Naive thymus-derived CD4-positive, alpha-beta T cell (primary cell): ENCODE data around the gene ACOT9. TPM values are rescaled to one million over a fixed set of nuclear protein-coding genes. Genes with fewer than 3 reads are reported as not detected.

Experiments used
- ATAC-seq: fragments of 150-1000 bp; cut with Tn5 transposase; 2 replicates; pipeline ENCODE4 v1.10.0; 2021; ENCODE audit warnings: mild to moderate bottlenecking, moderate library complexity
- CTCF ChIA-PET: fragments of 350-600 bp; sonication (Branson Sonifier 250); formaldehyde crosslinking; loops from one replicate; lab custom pipeline; 2021; ENCODE audit warnings: antibody characterized with exemption; lab: Charles Lee
- POLR2A ChIA-PET: fragments of 350-600 bp; sonication (Branson Sonifier 250); formaldehyde crosslinking; loops from one replicate; lab custom pipeline; 2021; ENCODE audit warnings: antibody characterized with exemption, inconsistent platforms; lab: Charles Lee
- DNase-seq, 9 donors: peaks; one replicate each; pipeline versions ENCODE4 v3.0.0 to v3.0.0-alpha.2; 2020 to 2022; ENCODE audit warnings: mixed read lengths in 1 of 9
- H3K27ac ChIP-seq: one replicate; pipeline ENCODE4 v1.7.0; 2013; ENCODE audit warnings: mild to moderate bottlenecking, low read depth, low read length, moderate library complexity
- H3K27me3 ChIP-seq, 2 donors: one replicate each; pipeline ENCODE4 v1.7.0; 2013; ENCODE audit warnings: low read length in 2 of 2, mild to moderate bottlenecking in 2 of 2, moderate library complexity in 2 of 2; ENCODE audit not compliant: control insufficient read depth in 2 of 2, insufficient read depth in 2 of 2
- H3K36me3 ChIP-seq, 3 experiments: 1 replicate in 2 of 3; 2 replicates in 1 of 3; pipeline ENCODE4 v1.7.0; 2013; ENCODE audit warnings: low read length in 3 of 3, mild to moderate bottlenecking in 3 of 3, moderate library complexity in 1 of 3; ENCODE audit not compliant: insufficient read depth in 3 of 3, control insufficient read depth in 2 of 3
- H3K4me1 ChIP-seq, 2 donors: one replicate each; pipeline ENCODE4 v1.7.0; 2013; ENCODE audit warnings: low read length in 2 of 2, mild to moderate bottlenecking in 2 of 2, moderate library complexity in 1 of 2; ENCODE audit not compliant: control insufficient read depth in 2 of 2, insufficient read depth in 2 of 2
- H3K4me3 ChIP-seq: 2 replicates; pipeline ENCODE4 v1.7.0; 2013; ENCODE audit warnings: mild to moderate bottlenecking, low read length
- H3K9me3 ChIP-seq, 3 experiments: 1 replicate in 2 of 3; 2 replicates in 1 of 3; pipeline ENCODE4 v1.7.0; 2013; ENCODE audit warnings: low read length in 3 of 3; ENCODE audit not compliant: control insufficient read depth in 2 of 3
- H3K27ac Mint-ChIP-seq, 9 donors: one replicate each; pipeline ENCODE4 v1.8.0; 2020 to 2022; ENCODE audit warnings: mixed read lengths in 9 of 9, mild to moderate bottlenecking in 8 of 9, moderate library complexity in 5 of 9, inconsistent platforms in 2 of 9
- H3K27me3 Mint-ChIP-seq, 5 donors: one replicate each; pipeline ENCODE4 v1.8.0; 2021 to 2022; ENCODE audit warnings: mixed read lengths in 5 of 5, mild to moderate bottlenecking in 1 of 5
- H3K36me3 Mint-ChIP-seq, 5 donors: one replicate each; pipeline ENCODE4 v1.8.0; 2020 to 2022; ENCODE audit warnings: mixed read lengths in 5 of 5, mild to moderate bottlenecking in 3 of 5, inconsistent platforms in 1 of 5
- H3K4me1 Mint-ChIP-seq, 7 donors: one replicate each; pipeline ENCODE4 v1.8.0; 2020 to 2022; ENCODE audit warnings: mixed read lengths in 7 of 7, mild to moderate bottlenecking in 3 of 7, inconsistent platforms in 1 of 7
- H3K4me3 Mint-ChIP-seq, 10 donors: one replicate each; pipeline ENCODE4 v1.8.0; 2020 to 2022; ENCODE audit warnings: mild to moderate bottlenecking in 10 of 10, mixed read lengths in 10 of 10, moderate library complexity in 6 of 10, inconsistent platforms in 2 of 10
- H3K9me3 Mint-ChIP-seq, 11 donors: one replicate each; pipeline ENCODE4 v1.8.0; 2020 to 2022; ENCODE audit warnings: mixed read lengths in 11 of 11, mild to moderate bottlenecking in 4 of 11, inconsistent platforms in 1 of 11, moderate library complexity in 1 of 11
- intact Hi-C, 2 donors: fragments of 100-400 bp; cut with micrococcal nuclease; formaldehyde crosslinking; loops; one replicate each; pipeline ENCODE4 v1.15.1; 2023
- polyA plus RNA-seq, 2 donors: library from polyadenylated mRNA; unstranded; fragments of 300-500 nt; fragmentation: Illumina TruSeq; gene quantifications; one replicate each; pipeline ENCODE4 v1.2.3, GENCODE V29; 2021
- total RNA-seq, 6 experiments: library from RNA in 5 of 6; stranded (reverse) in 5 of 6; gene quantifications; 1 replicate in 5 of 6; 2 replicates in 1 of 6; pipeline ENCODE4 v1.2.3 and lab custom pipeline; 2021 to 2026

The ACOT9 gene
- total and polyA plus RNA-seq, 7 experiments from 2014 or later = 5.9 to 40.1 (median 9.0) TPM

DNA sequence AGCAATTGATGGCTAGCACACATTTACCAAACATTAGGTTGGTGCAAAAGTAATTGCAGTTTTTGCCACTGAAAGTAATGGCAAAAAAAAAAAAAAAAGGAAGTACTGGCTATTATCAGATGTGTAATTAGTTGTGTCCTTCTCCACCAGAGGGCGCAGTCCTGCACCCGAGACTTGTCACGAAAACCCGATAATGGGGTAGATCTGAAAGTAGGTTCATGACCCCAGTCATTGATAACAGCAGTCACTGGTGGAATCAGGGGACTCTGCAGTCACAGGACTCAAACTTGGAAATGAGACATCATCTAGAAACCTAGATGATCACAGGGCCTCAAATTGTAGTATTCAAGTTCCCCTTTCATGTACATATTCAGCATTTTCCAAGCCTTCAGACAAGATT lies 13.1 kb upstream of the ACOT9 start:
- POLR2A ChIA-PET = no interaction called here
- Mint-ChIP-seq H3K27ac (no peak overlapping the region), H3K4me3 (peak overlapping the region in 2 of 10 donors; percentile 33 to 54), H3K9me3 (no peaks in the 10 kb centered on the region), H3K36me3 (no peaks in the 10 kb centered on the region), H3K4me1 (peaks cover 0 to 6% (median 0%) of the 10 kb centered on the region in 7 donors), H3K27me3 (no peaks in the 10 kb centered on the region)
- Histone ChIP-seq H3K9me3 (no peaks in the 10 kb centered on the region), H3K36me3 (no peaks in the 10 kb centered on the region), H3K27me3 (no peaks in the 10 kb centered on the region), H3K4me3 (no peak overlapping the region), H3K4me1 (no peaks in the 10 kb centered on the region), H3K27ac (no peak overlapping the region)
- peak in 8 of 9 donors; percentile 23 to 63 (median 47) for DNase-seq
- CTCF ChIA-PET = interaction anchor here (0.6 to 1.1 kb wide), 3 partner anchors 19 to 146 kb away, joined by 4 to 9 read pairs (median 6); no protein-coding TSS in a partner anchor
- intact Hi-C loops = loop anchor here (1.0 to 2.0 kb wide), 6 partner anchors 17 to 146 kb away; partner anchors contain the start of gene SAT1 (in 1 of the 2)
- peak; percentile 84 for ATAC-seq

DNA sequence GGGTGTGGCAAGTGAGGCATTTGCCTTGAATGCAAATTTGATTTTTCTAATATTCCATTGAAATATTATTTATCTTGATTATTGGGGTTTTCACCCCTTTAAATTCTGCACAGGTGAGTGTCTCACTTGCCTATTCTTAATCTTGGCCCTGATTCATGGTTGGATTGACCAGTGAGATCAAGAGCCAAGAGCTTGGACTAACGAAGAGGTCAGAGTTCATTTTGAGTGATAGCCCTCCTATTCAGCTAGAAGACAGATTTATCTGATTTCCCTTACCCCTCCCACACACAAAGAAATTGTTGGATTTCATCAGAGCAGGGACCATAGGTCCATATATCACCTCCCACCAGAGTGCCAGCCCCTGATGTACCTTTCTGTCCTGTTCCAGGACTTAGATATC lies 11.6 kb upstream of the ACOT9 start:
- ChIA-PET CTCF (no interaction called here), POLR2A (interaction anchor here (1.0 kb wide), 1 partner anchor 28 kb away, joined by 3 read pairs; the partner anchor contains the start of gene SAT1)
- ATAC-seq (no peak), DNase-seq (no peak)
- H3K36me3 Mint-ChIP-seq = no peaks in the 10 kb centered on the region
- H3K27ac Mint-ChIP-seq = no peak overlapping the region
- peaks cover 0 to 6% (median 0%) of the 10 kb centered on the region in 7 donors for H3K4me1 Mint-ChIP-seq
- H3K27me3 ChIP-seq = no peaks in the 10 kb centered on the region
- no peaks in the 10 kb centered on the region for H3K9me3 ChIP-seq
- no peaks in the 10 kb centered on the region for H3K36me3 ChIP-seq
- no peak overlapping the region for H3K27ac ChIP-seq
- intact Hi-C loops = no loop called here
- no peaks in the 10 kb centered on the region for H3K9me3 Mint-ChIP-seq
- H3K4me3 Mint-ChIP-seq = no peak overlapping the region
- no peaks in the 10 kb centered on the region for H3K27me3 Mint-ChIP-seq
- H3K4me1 ChIP-seq = no peaks in the 10 kb centered on the region
- H3K4me3 ChIP-seq = no peak overlapping the region

- no peak for ATAC-seq
- Mint-ChIP-seq H3K27me3 (no peaks in the 10 kb centered on the region), H3K9me3 (peaks cover 0 to under 1% (median 0%) of the 10 kb centered on the region in 11 donors), H3K4me3 (no peak overlapping the region), H3K4me1 (peaks cover 0 to 6% (median 0%) of the 10 kb centered on the region in 7 donors), H3K27ac (no peak overlapping the region), H3K36me3 (no peaks in the 10 kb centered on the region)
- no peaks in the 10 kb centered on the region for H3K4me1 ChIP-seq
- CTCF ChIA-PET = interaction anchor here (1.2 kb wide), 1 partner anchor 148 kb away, joined by 3 read pairs; no protein-coding TSS in a partner anchor
- no peak for DNase-seq
- H3K27me3 ChIP-seq = no peaks in the 10 kb centered on the region
- no peak overlapping the region for H3K4me3 ChIP-seq
- POLR2A ChIA-PET = no interaction called here
- no peaks in the 10 kb centered on the region for H3K9me3 ChIP-seq
- intact Hi-C loops = no loop called here
- H3K27ac ChIP-seq = no peak overlapping the region
- H3K36me3 ChIP-seq = no peaks in the 10 kb centered on the region
These were observed 9.8 kb upstream of the ACOT9 start for GRCh38 chrX:23752740-23753415.

GRCh38 chrX:23749576-23749975 lies 6.5 kb upstream of the ACOT9 start:
- no peaks in the 10 kb centered on the region for H3K27me3 ChIP-seq
- peaks cover 0 to 7% of the 10 kb centered on the region in 2 donors for H3K4me1 ChIP-seq
- ATAC-seq (no peak), DNase-seq (no peak)
- H3K27me3 Mint-ChIP-seq = no peaks in the 10 kb centered on the region
- no peaks in the 10 kb centered on the region for H3K36me3 ChIP-seq
- no peaks in the 10 kb centered on the region for H3K9me3 ChIP-seq
- H3K36me3 Mint-ChIP-seq = no peaks in the 10 kb centered on the region
- POLR2A ChIA-PET = no interaction called here
- H3K27ac ChIP-seq = no peak overlapping the region
- H3K27ac Mint-ChIP-seq = no peak overlapping the region
- no peak overlapping the region for H3K4me3 ChIP-seq
- H3K9me3 Mint-ChIP-seq = peaks cover 0 to 2% (median 0%) of the 10 kb centered on the region in 11 donors
- intact Hi-C loops = no loop called here
- CTCF ChIA-PET = interaction anchor here (2.0 kb wide), 1 partner anchor 152 kb away, joined by 5 read pairs; no protein-coding TSS in a partner anchor
- H3K4me1 Mint-ChIP-seq = peaks cover 0 to 12% (median 8%) of the 10 kb centered on the region in 7 donors
- H3K4me3 Mint-ChIP-seq = no peak overlapping the region

- intact Hi-C loops = no loop called here
- H3K4me3 Mint-ChIP-seq = no peak overlapping the region
- no peaks in the 10 kb centered on the region for H3K27me3 Mint-ChIP-seq
- H3K27me3 ChIP-seq = no peaks in the 10 kb centered on the region
- H3K9me3 ChIP-seq = no peaks in the 10 kb centered on the region
- H3K4me1 Mint-ChIP-seq = peaks cover 0 to 15% (median 8%) of the 10 kb centered on the region in 7 donors
- no peaks in the 10 kb centered on the region for H3K36me3 Mint-ChIP-seq
- ATAC-seq = no peak
- ChIA-PET POLR2A (no interaction called here), CTCF (no interaction called here)
- H3K27ac ChIP-seq = no peak overlapping the region
- H3K27ac Mint-ChIP-seq = peak overlapping the region in 1 of 9 donors; percentile 49
- no peaks in the 10 kb centered on the region for H3K36me3 ChIP-seq
- DNase-seq = no peak
- H3K4me1 ChIP-seq = peaks cover 0 to 7% of the 10 kb centered on the region in 2 donors
- H3K4me3 ChIP-seq = no peak overlapping the region
- peaks cover 0 to 2% (median 0%) of the 10 kb centered on the region in 11 donors for H3K9me3 Mint-ChIP-seq
These were observed 6.1 kb upstream of the ACOT9 start for GRCh38 chrX:23749129-23749528.

- no peaks in the 10 kb centered on the region for H3K36me3 Mint-ChIP-seq
- H3K4me3 ChIP-seq = no peak overlapping the region
- no peaks in the 10 kb centered on the region for H3K9me3 ChIP-seq
- peaks cover 0 to 3% (median 0%) of the 10 kb centered on the region in 11 donors for H3K9me3 Mint-ChIP-seq
- no peaks in the 10 kb centered on the region for H3K27me3 ChIP-seq
- peak overlapping the region in 3 of 9 donors; percentile 42 to 83 (median 47) for H3K27ac Mint-ChIP-seq
- H3K4me1 Mint-ChIP-seq = peaks cover 9 to 29% (median 18%) of the 10 kb centered on the region in 7 donors
- ChIA-PET CTCF (no interaction called here), POLR2A (no interaction called here)
- DNase-seq (peak in 2 of 9 donors; percentile 1 to 26), ATAC-seq (peak; percentile 36)
- H3K4me3 Mint-ChIP-seq = peak overlapping the region in 2 of 10 donors; percentile 16 to 64
- no peaks in the 10 kb centered on the region for H3K27me3 Mint-ChIP-seq
- H3K36me3 ChIP-seq = no peaks in the 10 kb centered on the region
- intact Hi-C loops = loop anchor here in 1 of 2 donors (2.0 kb wide), 1 partner anchor 161 kb away; the partner anchor contains the start of gene APOO
- no peak overlapping the region for H3K27ac ChIP-seq
- H3K4me1 ChIP-seq = peaks cover 0 to 14% of the 10 kb centered on the region in 2 donors
These were observed 2.7 kb upstream of the ACOT9 start for GRCh38 chrX:23745786-23746185.
